ENCODE results near the gene ASPM.
"Not testable (repeated sequence)": the region's sequence is repeated elsewhere in the genome, so short reads cannot be mapped to it uniquely, and the experiment has no call there.

The ASPM gene

DNA sequence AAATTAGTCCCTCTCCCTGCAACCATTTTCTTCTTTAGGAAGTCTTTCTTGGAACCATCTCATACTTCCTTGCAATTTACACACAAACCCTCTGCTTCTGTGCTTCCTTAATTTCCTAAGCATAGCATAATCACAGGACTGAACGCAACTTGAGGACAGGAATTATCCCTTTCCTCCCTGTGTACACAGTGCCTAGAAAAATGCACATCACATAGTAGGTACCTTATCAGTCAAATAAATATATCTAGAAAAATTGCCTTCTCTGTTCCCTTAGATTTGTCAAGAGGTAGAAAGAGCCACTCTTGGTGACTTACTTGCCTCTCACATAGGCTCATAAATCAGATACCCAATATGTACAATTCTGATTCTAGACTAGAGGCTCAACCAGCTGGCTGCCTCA lies 4.9 kb downstream of the ASPM start:
- no peak for DNase-seq

- DNase-seq: no peak
Measured at GRCh38 chr1:197140121-197140520, 6.3 kb downstream of the ASPM start.

GRCh38 chr1:197139169-197139568 lies 7.3 kb downstream of the ASPM start:
- no peak for DNase-seq

DNA sequence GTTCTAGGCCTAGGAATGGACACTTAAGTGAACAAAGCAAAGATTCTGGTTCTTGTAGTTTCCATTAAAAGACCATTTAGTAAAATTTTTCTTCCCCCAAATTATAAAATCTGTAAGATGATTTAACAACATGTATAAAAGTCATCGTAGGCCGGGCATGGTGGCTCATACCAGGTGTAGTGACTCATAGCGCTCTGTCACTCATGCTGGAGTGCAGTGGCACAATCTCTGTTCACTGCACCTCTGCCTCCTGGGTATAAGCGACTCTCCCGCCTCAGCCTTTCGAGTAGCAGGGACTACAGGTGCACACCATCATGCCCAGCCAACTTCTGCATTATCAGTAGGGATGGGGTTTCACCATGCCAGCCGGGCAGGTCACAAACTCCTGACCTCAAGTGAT lies 9.1 kb downstream of the ASPM start:
- no peak for DNase-seq

GRCh38 chr1:197130677-197131304 lies 15.7 kb downstream of the ASPM start:
- DNase-seq: no peak

DNA sequence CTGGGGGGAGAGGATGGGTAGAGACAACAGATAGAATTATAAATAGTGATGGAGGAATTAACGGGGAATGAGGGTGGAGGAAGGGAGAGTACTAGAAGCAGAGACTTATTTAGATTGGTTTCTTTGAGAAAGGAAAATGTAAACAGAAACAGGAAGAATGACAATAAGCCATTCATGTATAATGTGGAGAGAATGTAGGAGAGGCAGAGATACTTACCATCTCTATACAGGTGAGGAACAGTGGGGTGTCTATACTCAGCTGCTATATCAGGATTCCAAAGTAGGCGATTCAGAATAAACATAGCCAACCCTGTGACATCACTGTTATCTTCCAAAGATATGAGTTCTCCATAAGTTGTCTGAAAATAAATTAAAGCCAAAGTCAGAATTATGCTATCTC lies 16.8 kb downstream of the ASPM start:
- DNase-seq: no peak

DNA sequence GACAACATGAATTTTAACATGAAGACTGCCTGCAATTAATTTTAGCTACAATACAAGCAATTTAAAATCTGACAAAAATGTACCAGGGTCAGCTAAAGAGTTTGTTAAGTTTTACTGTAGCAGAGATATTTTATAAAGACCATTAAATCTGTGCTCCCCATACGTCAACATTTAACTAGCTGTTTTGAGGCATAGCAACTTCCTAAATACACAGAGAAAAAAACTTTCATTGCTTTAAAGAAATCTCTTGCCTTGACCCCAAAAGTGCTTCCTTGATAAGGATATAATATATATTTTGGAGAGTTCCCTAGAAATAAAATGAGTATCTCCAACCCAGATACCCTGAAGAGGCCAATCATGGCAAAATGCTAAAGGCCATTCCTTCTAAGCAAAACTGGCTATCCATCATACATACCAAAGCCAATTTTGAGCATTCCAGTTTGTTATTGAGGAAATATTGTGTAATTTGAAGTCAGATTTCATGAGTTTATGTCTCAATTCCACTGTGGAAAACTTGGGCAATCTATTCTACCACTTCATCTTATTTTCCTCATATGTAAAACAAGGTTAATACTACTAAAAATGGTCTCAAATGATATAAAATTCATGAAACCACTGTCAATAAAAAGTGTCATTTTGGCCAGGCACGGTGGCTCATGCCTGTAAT lies 19.1 kb downstream of the ASPM start:
- DNase-seq: no peak

- no peak for DNase-seq
Measured at GRCh38 chr1:197126691-197127090, 19.8 kb downstream of the ASPM start.

DNA sequence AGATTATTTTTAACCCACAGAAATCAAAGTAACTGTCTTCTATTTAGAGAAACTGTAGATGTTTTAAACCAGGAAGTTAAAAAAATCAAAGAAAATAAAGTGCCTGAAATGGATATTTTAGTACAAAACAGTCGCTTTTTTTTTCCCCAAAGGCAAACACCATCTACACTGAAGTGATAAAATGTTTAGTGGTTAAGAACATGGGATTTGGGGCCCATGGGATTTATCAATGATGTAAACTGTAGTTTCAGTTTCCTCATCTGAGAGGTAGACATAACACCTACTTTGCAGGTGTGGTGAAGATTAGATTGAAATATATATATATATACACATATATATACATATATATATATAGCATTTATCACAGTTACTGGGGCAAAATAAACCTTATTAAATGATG lies 22.1 kb downstream of the ASPM start:
- no peak for DNase-seq

GRCh38 chr1:197116156-197116555 lies 30.3 kb downstream of the ASPM start:
- DNase-seq: no peak

- DNase-seq: no peak
Measured at GRCh38 chr1:197106869-197107268, 39.6 kb downstream of the ASPM start.

- DNase-seq: no peak
Measured at GRCh38 chr1:197103300-197103699, 43.2 kb downstream of the ASPM start.

DNA sequence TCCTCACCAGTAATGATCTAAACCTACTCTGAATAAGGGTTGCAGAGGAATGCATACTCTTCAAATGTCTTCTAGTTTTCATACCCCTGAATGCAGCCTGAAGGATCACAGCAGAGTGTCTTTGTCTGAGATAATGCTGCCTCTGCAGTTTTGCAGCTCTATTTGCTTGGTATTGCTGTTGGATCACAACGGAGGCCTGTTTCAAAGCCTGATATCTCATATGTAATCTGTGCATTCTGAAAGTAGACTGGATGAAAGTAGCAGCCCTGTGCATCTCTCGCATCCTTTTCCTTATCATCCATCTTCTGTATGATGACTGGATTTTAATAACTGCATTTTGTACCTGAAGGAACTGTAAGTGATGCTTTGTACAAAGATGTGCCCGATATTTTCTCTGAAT lies 44.5 kb downstream of the ASPM start:
- DNase-seq: no peak

GRCh38 chr1:197100677-197101076 lies 45.8 kb downstream of the ASPM start:
- no peak for DNase-seq

GRCh38 chr1:197099444-197099843 lies 47.0 kb downstream of the ASPM start:
- DNase-seq: no peak

DNA sequence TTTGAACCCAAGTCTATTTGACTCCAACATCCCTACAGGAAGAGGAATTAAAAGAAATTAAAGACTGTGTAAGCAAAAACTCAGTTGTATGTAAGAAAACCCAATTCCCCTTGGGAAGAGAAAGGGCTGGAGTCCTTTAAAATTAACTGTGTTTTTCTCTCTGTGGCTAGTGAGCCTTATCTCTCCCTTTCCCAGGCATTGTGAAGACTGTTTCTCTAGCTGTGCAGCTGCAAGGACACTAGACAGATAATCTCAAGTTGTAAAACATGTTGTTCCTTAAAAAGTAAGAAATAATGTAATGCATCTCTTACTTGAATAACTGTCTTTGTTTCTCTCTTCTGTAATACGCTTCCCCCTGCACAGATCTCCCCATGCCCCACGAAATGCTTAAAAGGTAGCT lies 49.5 kb downstream of the ASPM start:
- DNase-seq: not testable (repeated sequence)

- no peak for DNase-seq
Measured at GRCh38 chr1:197096137-197096536, 50.3 kb downstream of the ASPM start.

- DNase-seq: no peak
Measured at GRCh38 chr1:197093226-197093885, 53.1 kb downstream of the ASPM start.

DNA sequence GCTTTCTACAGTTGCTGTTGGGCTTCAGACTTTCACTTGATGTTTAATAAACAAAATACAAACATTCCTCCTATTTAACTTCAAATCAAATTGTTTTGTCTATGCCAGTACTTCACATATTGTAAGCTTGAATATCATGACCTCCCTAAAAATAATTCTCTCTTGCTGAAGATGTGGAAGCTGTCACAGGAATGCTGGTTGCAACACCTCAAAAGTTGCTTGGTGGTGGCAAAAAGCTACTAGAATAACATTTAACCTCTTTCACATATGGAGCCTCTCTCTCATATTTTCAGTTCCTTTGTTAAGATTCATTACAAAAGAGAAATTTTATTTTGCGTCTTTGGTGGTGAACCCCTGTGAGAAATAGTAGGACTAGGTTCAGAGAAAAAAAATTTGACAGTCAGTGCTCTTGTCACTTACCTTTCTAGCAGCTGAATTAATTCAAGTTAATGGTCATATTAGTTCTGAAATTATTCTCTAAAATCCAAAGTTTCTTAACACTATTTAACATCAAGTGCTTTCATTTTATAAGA lies 53.9 kb downstream of the ASPM start:
- DNase-seq: no peak

DNA sequence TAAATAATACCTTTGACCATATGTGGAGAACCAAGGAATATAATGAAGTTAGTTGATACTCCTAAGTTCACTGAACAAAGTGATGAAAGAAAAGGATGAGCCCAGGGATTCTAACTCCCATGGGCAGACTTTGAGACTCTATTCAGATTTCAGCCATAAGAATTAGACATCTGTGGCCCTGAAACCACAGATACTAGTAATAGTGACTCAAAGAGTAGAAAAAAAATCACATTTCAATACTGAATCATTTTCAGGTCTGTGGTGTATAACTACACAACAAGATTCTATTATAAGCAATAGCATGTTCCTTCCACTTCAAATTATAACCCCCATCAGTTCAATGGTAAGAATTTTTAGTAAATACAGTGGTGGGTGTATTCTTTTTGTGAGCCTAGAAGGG lies 63.0 kb downstream of the ASPM start:
- DNase-seq: no peak

DNA sequence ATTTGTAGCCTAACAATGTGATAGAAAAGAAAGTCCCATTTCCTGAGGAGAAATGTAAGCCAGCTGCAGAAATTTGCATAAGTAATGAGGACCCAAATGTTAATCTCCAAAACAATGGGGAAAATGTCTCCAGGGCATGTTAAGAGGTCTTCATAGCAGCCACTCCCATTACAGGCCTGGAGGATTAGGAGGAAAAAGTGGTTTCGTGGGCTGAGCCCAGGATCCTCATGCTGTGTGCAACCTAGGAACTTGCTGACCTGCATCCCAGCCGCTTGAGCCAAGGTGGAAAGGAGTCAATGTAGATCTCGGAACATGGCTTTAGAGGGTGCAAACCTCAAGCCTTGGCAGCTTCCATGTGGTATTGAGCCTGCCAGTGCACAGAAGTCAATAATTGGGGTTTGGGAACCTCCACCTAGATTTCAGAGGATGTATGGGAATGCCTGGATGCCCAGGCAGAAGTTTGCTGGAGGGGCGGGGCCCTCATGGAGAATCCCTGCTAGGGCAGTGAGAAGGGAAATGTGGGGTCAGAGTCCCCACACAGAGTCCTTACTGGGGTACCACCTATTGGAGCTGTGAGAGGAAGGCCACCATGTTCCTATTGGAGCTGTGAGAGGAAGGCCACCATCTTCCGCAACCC lies 65.2 kb downstream of the ASPM start:
- DNase-seq: no peak

GRCh38 chr1:197080323-197080722 lies 66.1 kb downstream of the ASPM start:
- no peak for DNase-seq

DNA sequence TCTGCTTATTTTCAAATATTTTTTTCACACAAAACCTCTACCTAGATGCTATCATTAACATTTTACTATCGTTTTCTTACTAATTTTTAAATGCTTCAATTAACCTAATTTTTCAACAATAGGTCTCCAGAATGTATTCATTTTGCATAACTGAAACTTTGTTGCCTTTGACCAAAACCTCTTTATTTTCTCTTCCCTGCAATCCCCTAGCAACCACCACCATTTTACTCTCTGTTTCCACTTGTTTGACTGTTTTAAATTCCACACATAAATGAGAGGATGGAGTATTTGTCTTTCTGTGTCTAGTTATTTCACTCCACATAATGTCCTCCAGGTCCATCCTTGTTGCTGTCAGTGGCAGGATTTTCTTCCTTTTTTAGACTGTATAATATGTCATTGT lies 69.9 kb downstream of the ASPM start:
- no peak for DNase-seq

DNA sequence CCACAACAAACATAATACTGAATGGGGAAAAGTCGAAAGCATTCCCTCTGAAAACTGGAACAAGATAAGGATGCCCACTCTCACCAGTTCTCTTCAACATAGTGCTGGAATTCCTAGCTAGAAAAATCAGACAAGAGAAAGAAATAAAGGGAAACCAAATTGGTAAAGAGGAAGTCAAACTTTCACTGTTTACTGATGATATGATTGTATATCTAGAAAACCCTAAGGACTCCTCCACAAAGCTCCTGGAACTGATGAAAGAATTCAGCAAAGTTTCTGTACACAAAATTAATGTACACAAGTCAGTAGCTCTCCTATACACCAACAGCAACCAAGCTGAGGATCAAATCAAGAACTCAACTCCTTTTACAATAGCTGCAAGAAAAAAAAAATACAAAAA lies 72.5 kb downstream of the ASPM start:
- DNase-seq: no peak

Measured in NCI-H1694 (cell line).